ENCODE results near the gene RPS3.
A peak's percentile ranks its signal among the peaks of the same experiment; 100 is the strongest.

The RPS3 gene

GRCh38 chr11:75380245-75380644, 19.1 kb upstream of the RPS3 start:
- no peak for TF ChIP-seq Cebpa-rat (IDR thresholded peaks at IDR 0.05)

GRCh38 chr11:75380716-75381420, 18.4 kb upstream of the RPS3 start:
- Histone ChIP-seq H3K4me3 (no peak overlapping the region), H3K4me2 (0 out of 2 replicates have a peak overlapping the region, but pooled peaks have one; percentile 3), H4K20me1 (no peaks in the 10 kb centered on the region), H3K27ac (peak overlapping the region; percentile 46; the same call in 1 of the 2 replicates), H3K4me1 (peaks cover 32% of the 10 kb centered on the region), H3K9ac (0 out of 2 replicates have a peak overlapping the region, but pooled peaks have one; percentile 19), H3K27me3 (no peaks in the 10 kb centered on the region), H3K36me3 (no peaks in the 10 kb centered on the region), H3K9me3 (no peaks in the 10 kb centered on the region)
- TF ChIP-seq Cebpa-rat (IDR thresholded peaks at IDR 0.05): no peak

More at GRCh38 chr11:75380245-75380644, 19.1 kb upstream of the RPS3 start:
- no peaks in the 10 kb centered on the region for H4K20me1 ChIP-seq
- no peaks in the 10 kb centered on the region for H3K27me3 ChIP-seq
- no peaks in the 10 kb centered on the region for H3K9me3 ChIP-seq
- no peak overlapping the region for H3K4me2 ChIP-seq
- no peaks in the 10 kb centered on the region for H3K36me3 ChIP-seq
- H3K27ac ChIP-seq: no peak overlapping the region
- H3K4me1 ChIP-seq: peaks cover 32% of the 10 kb centered on the region
- H3K4me3 ChIP-seq: no peak overlapping the region
- H3K9ac ChIP-seq: no peak overlapping the region

- Histone ChIP-seq H4K20me1 (no peaks in the 10 kb centered on the region), H3K4me2 (peak overlapping the region; percentile 63), H3K27ac (peak overlapping the region; percentile 60), H3K9me3 (no peaks in the 10 kb centered on the region), H3K36me3 (no peaks in the 10 kb centered on the region), H3K27me3 (no peaks in the 10 kb centered on the region), H3K4me3 (no peak overlapping the region), H3K9ac (peak overlapping the region; percentile 47), H3K4me1 (peaks cover 32% of the 10 kb centered on the region)
- no peak for TF ChIP-seq Cebpa-rat (IDR thresholded peaks at IDR 0.05)
Observed at GRCh38 chr11:75383246-75383645, 16.1 kb upstream of the RPS3 start.

- Histone ChIP-seq H3K4me2 (peak overlapping the region; percentile 63), H3K4me1 (peaks cover 37% of the 10 kb centered on the region), H3K36me3 (no peaks in the 10 kb centered on the region), H3K27me3 (no peaks in the 10 kb centered on the region), H3K9ac (no peak overlapping the region), H4K20me1 (no peaks in the 10 kb centered on the region), H3K9me3 (no peaks in the 10 kb centered on the region), H3K27ac (no peak overlapping the region), H3K4me3 (no peak overlapping the region)
- no peak for TF ChIP-seq Cebpa-rat (IDR thresholded peaks at IDR 0.05)
Observed at GRCh38 chr11:75384438-75385080, 14.8 kb upstream of the RPS3 start.

- Histone ChIP-seq H3K4me2 (no peak overlapping the region), H3K4me1 (peaks cover 25% of the 10 kb centered on the region), H3K36me3 (no peaks in the 10 kb centered on the region), H3K9ac (no peak overlapping the region), H3K4me3 (no peak overlapping the region), H3K9me3 (no peaks in the 10 kb centered on the region), H3K27ac (no peak overlapping the region), H4K20me1 (no peaks in the 10 kb centered on the region), H3K27me3 (no peaks in the 10 kb centered on the region)
- no peak for TF ChIP-seq Cebpa-rat (IDR thresholded peaks at IDR 0.05)
Observed at GRCh38 chr11:75386942-75387630, 12.2 kb upstream of the RPS3 start.

GRCh38 chr11:75387736-75388294, 11.5 kb upstream of the RPS3 start:
- no peak for TF ChIP-seq Cebpa-rat (IDR thresholded peaks at IDR 0.05)
- H3K36me3 ChIP-seq: no peaks in the 10 kb centered on the region
- no peak overlapping the region for H3K4me2 ChIP-seq
- H3K9me3 ChIP-seq: no peaks in the 10 kb centered on the region
- no peaks in the 10 kb centered on the region for H4K20me1 ChIP-seq
- no peak overlapping the region for H3K27ac ChIP-seq
- H3K9ac ChIP-seq: no peak overlapping the region
- no peak overlapping the region for H3K4me3 ChIP-seq
- H3K4me1 ChIP-seq: peaks cover 25% of the 10 kb centered on the region
- H3K27me3 ChIP-seq: no peaks in the 10 kb centered on the region

GRCh38 chr11:75388386-75389275, 10.7 kb upstream of the RPS3 start:
- H4K20me1 ChIP-seq: no peaks in the 10 kb centered on the region
- no peak overlapping the region for H3K27ac ChIP-seq
- no peak for TF ChIP-seq Cebpa-rat (IDR thresholded peaks at IDR 0.05)
- no peak overlapping the region for H3K9ac ChIP-seq
- peaks cover 18% of the 10 kb centered on the region for H3K4me1 ChIP-seq
- 0 out of 2 replicates have a peak overlapping the region, but pooled peaks have one; percentile 3 for H3K4me2 ChIP-seq
- H3K9me3 ChIP-seq: no peaks in the 10 kb centered on the region
- no peaks in the 10 kb centered on the region for H3K27me3 ChIP-seq
- no peak overlapping the region for H3K4me3 ChIP-seq
- no peaks in the 10 kb centered on the region for H3K36me3 ChIP-seq

GRCh38 chr11:75389276-75389605, 10.1 kb upstream of the RPS3 start:
- Histone ChIP-seq H3K27ac (no peak overlapping the region), H3K36me3 (no peaks in the 10 kb centered on the region), H3K9ac (no peak overlapping the region), H3K9me3 (no peaks in the 10 kb centered on the region), H3K4me2 (0 out of 2 replicates have a peak overlapping the region, but pooled peaks have one; percentile 3), H4K20me1 (no peaks in the 10 kb centered on the region), H3K4me3 (no peak overlapping the region), H3K4me1 (peaks cover 12% of the 10 kb centered on the region), H3K27me3 (no peaks in the 10 kb centered on the region)
- no peak for TF ChIP-seq Cebpa-rat (IDR thresholded peaks at IDR 0.05)

- no peaks in the 10 kb centered on the region for H4K20me1 ChIP-seq
- H3K4me3 ChIP-seq: no peak overlapping the region
- no peaks in the 10 kb centered on the region for H3K27me3 ChIP-seq
- no peaks in the 10 kb centered on the region for H3K36me3 ChIP-seq
- H3K9me3 ChIP-seq: no peaks in the 10 kb centered on the region
- H3K9ac ChIP-seq: no peak overlapping the region
- no peak overlapping the region for H3K4me2 ChIP-seq
- H3K27ac ChIP-seq: no peak overlapping the region
- no peak for TF ChIP-seq Cebpa-rat (IDR thresholded peaks at IDR 0.05)
- H3K4me1 ChIP-seq: peaks cover 11% of the 10 kb centered on the region
Observed at GRCh38 chr11:75389925-75390324, 9.4 kb upstream of the RPS3 start.

All from BLaER1 (cell line).